ENCODE data around the gene ZNHIT1.
A peak's percentile ranks its signal among the peaks of the same experiment; 100 is the strongest.
"Not testable (repeated sequence)": the region's sequence is repeated elsewhere in the genome, so short reads cannot be mapped to it uniquely, and the experiment has no call there.

Gene ZNHIT1

DNA sequence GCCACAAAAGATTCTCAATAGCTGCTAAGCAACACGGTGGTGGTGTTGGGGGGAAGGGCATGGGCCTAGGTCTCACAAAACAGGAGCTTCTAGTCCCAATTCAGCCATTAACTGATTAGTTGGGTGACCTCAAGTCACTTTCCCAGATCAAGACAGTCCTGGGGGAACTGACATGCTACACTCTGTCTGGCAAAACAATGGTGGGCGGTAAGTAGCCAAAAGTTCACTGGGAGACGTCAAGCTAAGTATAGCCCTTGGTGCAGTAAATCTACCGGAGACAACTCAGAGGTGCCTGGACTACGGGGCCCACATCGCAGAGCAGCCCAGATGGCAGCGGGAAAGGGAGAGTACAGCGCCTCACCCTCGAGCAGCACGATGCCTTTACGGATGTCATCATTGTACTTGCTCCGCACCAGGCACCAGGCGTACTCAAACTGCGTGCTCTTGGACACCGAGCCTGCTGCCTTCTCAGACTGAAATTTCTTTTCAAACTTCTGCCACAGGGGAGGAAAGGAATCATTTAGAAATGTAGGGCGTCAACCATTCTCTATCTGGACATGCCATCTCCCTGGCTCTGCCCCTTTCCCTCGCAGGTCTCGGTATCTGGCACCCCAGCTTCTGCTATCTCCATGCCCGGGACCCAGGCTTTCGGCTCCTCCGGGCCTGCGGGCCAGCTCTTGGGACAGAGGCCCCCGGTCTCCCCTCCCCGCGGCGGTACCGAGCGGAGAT is 25.8 kb downstream of the ZNHIT1 start:
- no peak for DNase-seq

DNA sequence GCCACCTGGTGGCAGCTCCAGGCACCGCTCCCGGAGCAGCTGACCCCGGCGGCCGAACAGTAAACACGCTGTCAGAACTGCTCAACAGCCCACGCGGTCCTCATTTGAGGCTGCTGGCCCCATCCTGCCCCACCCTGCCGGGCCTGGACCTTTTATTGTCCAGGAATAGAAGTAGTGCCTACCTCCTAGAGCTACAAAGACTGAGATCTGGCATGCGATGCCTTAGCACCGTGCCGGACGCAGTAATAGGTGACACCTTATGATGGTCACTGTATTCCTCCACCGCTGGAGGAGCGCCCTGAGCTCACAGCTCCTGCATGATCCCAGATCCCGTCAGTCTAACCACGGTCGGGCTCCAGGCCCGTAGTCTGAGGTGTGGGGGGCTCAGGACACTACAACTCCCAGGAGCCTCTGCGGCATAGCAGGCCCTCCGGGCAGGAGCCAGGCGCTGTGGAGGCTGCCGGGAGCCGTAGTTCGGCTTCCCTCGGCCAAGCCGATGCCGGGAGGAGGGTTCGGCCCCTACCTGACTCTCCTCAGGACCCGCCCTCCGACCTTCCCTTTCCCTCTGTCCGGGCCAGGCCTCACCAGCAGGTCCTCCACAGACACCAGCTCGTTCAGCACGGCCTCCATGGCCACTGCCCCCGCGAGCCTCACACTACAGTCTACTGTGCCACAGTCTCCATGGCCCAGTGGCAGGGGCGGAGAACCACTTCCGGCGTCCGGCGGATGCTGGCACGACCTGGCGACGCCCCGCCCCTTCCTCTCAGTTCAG is 26.6 kb downstream of the ZNHIT1 start, which contains the start of gene FIS1:
Gene FIS1, minus strand, starts transcription at position 707 of the 772 bp plus-strand sequence. Its CDS starts 77 bp downstream, at position 630.
- peak; percentile 85 for DNase-seq

DNA sequence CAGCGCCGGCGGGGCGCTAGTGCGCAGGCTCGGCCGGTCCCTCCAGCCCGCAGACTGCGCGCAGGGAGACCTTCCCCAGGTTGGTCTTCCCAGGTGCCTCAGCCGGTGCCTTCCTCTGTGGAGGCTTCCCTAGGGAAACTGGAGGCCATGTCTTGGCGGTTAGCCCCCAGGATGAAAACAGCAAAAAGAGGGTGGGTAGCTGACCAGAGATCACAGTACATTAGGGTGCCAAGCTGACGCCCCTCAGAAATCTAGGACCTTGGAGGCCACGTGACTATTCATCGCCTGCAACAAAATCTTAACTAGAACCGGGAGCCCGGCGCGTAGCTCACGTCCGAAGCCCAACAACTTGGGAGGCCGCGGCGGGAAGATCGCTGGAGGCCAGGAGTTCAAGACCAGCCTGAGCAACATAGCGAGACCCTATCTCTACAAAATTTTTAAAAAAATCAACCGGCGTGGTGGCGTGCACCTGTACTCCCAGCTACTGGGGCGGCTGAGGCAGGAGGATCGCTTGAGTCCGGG is 27.2 kb downstream of the ZNHIT1 start:
- no peak for DNase-seq

DNA sequence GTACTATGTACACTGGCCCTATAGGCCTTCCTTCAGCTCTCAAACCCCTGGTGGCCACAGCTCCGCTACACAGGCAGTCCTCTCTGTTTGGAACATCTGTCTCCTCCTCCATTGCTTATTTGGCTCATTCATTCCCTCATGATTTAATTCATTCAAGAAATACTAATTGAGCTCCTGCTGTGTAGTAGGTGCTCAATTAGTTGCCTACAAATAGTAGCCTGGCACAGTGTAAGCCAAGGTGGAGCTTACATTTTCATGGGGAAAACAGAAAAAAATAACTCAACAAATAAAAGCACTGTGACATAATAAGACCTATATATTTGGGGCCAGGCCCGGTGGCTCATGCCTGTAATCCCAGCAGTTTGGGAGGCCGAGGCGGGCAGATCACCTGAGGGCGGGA is 30.3 kb downstream of the ZNHIT1 start:
- DNase-seq = no peak

DNA sequence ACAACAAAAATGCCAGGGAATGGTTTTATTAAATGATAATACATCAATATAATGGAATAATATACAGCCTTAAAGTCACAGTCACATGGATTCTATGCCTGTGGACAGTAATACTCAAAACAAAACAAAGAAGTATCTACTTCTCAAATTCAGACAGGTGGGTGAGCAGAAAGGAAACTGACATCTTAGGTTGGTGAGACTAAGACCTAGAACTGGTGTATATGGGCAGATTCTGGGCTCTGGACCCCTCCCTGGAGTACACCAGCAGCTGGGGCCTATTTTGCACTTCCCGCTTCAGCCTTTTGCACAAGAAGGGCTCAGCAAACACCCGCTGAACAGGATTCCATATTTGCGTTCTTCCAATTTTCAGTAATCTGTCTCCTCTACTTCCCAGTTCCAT is 32.4 kb downstream of the ZNHIT1 start:
- DNase-seq = no peak

DNA sequence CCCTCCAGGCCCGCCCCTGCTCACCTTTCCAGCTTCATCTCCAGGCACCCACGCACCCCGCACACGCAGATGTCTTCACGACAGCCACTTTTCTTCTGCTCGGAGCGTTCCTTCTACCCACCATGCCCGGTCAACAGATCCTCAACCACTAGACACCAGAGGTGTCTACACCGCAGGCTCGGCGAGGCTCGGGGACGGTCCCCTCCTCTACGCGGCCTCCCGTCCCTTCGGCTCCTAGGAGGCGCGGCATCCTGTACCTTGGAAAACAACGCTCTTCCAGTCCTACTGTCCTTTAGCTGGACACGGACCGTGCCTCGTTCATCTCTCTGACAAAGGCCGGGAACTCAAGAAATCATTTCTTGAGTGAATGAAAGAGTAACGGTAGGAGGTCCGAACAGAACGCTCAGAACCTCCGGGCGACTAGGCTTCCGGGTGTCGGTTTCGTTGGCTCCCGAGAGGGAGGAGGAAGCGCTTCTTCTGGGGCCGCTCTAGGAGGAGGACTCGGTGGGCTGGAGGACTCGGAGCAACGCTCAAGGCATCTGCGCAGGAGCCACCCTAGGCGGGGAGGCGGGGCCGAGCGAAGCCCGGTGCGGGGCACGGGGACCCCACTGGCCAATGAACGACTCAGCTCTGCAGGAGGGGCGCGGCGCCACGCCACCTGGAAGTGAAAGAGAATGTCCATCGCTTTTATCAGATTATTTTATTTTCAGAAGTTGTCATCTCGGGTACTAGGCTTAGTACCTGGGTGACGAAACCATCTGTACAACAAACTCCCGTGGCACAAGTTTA is 34.1 kb downstream of the ZNHIT1 start:
- peak; percentile 98 for DNase-seq

DNA sequence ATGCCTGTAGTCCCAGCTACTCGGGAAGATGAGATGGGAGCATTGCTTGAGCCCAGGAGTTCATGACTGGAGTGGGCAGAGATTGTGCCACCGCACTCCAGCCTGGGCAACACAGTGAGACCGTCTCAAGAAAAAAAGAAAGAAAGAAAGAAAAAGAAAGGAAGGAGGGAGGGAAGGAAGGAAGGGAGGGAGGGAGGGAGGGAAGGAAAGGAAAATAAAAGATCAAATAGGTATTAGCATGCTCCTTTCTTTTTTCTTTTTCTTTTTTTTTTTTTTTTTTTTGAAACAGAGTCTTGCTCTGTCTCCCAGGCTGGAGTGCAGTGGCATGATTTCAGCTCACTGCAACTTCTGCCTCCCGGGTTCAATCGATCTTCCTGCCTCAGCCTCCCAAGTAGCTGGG is 35.2 kb downstream of the ZNHIT1 start:
- not testable (repeated sequence) for DNase-seq

DNA sequence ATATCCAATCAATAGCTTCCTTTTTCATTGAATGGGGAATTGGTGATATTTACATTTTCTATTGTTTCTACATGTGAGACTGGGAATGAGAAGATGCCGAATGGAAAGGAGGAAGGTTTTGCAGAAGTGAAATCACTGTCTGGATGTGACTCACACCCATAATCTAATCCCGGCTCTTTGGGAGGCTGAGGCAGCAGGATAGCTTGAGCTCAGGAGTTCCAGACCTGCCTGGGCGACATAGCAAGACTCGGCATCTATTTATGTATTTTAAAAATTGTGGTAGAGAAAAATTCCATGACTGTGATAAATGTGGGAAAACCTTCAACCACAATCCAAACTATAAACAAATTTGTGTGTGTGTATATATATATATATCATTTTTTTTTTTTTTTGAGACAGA is 37.8 kb downstream of the ZNHIT1 start:
- DNase-seq = no peak

DNA sequence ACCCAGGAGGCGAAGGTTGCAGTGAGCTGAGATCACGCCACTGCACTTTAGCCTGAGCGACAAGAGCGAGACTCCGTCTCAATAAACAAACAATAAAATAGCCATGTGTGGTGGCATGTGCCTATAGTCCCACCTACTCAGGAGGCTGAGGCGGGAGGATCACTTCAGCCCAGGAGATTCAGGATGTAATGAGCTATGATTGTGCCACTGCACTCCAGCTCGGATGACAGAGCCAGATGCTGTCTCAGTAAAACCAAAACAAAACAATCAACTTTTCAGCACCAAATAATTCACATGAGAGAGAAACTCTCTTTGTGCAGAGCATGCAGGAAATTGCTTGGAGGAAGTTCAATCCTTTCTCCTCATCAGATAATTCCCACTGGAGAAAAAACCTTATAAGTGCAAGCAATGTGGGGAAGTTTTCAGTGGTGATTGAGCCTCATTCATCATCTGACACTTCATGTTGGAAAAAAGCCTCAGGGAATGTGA is 40.3 kb downstream of the ZNHIT1 start:
- no peak for DNase-seq

DNA sequence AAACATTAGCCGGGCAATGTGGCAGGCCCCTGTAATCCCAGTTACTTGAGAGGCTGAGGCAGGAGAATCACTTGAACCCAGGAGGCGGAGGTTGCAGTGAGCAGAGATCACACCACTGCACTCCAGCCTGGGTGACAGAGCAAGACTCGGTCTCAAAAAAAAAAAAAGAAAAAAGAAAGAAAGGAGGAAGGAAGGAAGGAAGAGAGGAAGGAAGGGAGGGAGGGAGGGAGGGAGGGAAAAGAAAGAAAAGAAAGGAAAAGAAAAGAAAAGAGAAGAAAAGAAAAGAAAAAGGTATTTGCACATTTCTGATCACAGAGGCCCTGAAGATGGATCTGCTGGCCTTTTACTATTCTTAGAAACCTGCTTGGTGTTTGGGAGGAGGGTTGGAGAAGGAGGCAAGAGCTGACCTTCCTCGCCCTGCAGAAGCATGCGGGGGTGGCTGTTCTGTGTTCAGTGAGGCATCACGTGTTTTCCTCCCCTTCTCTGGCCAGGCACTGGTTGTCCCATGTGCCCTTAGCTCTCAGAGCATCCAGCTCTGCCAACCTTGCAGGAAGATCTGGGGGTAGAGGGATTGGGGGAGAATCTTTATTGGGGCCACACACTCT is 46.2 kb downstream of the ZNHIT1 start:
- DNase-seq = not testable (repeated sequence)

DNA sequence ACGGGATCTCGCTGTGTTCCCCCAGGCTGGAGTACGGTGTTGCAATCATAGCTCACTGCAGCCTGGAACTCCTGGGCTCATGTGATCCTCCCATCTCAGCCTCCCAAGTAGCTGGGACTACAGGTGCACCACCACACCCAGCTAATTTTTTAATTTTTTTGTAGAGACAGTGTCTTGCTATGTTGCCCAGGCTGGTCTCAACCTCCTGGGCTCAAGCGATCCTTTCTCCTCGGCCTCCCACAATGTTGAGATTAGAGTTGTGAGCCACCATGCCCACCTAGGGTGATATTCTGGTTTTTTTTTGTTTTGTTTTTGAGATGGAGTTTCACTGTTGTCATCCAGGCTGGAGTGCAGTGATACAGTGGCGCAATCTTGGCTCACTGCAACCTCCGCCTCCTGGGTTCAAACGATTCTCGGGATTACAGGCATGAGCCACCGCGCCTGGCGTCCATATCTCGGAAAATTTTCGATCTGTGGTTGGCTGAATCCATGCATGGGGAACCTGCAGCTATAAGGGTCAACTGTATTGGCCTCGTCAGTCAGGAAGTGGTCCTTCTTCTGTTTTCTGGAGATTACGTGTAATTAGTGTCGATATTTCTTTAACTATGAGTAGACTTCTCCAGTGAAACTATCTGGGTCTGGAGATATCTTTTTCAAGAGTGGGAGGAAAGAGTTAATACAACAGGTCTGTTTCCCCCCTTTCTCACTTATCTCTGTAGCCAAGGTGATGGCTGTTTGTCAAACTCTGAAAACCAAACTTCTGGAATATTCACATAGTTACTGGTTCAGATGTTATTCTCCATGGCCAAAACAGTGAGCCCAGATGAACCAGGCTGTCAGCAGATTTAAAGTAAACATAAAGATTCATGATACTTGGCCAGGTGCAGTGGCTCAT is 47.9 kb downstream of the ZNHIT1 start:
- no peak for DNase-seq

DNA sequence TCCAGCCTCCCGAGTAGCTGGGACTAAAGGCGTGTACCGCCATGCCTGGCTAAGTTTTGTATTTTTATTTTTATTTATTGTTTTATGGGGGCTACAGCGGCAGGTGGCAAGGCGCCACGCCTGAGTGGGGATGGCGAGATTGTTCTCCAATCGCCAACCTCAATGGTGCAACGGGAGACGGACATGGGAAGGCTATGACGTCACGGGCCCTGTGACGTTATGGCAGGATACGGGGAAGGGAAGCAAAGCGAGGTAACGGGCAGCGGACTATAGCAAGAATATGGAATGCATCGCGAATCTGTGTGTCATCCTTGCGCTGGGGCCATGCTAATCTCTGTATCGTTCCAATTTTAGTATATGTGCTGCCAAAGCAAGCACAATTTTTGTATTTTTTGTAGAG is 51.7 kb downstream of the ZNHIT1 start:
- DNase-seq = no peak

DNA sequence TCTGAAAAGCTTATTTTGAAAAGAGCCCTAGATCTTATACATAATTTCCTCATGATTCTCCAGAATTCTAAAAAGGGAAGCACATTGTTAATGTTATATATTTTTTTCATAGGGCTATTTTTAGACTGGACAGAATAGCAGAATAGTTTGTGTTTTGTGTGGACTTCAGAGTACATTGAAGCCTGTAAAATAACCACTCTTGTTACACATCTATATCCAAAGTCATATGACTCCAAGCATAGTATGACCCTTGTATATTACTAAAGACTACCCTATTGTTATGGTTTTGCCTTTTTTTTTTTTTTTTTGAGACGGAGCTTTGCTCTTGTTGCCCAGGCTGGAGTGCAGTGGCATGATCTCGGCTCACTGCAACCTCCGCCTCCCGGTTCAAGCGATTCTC is 53.1 kb downstream of the ZNHIT1 start:
- no peak for DNase-seq

DNA sequence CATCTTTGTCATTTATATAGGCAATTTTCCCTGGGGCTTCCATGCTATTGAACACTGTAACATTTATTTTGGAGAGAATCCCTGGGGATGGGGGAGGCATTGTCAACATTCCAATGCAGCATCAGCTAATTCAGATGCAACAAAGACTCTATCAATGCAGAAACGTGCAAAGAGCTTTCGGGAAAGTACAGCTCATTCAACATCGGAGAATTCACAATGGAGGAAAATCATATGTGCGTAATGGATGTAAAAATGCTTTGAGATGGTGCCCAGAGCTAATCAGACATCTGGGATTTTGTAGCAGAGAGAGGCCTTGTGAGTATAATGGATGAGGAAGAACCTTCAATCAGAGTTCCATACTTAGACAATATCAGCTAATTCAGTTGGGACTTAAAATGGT is 55.2 kb downstream of the ZNHIT1 start:
- no peak for DNase-seq

All from activated T-cell treated with anti-CD3 and anti-CD28 coated beads for 4 hours (primary cell).